SHP77 treated with DMSO at 0.1 percent for 48 hours (cell line): ENCODE data around the gene KLHL22.

Experiments
- DNase-seq: peaks from one replicate; lab custom pipeline; 2025; lab: John Stamatoyannopoulos, UW

The KLHL22 gene

GRCh38 chr22:20446383-20446970, 49.1 kb downstream of the KLHL22 start:
- DNase-seq: no peak

DNA sequence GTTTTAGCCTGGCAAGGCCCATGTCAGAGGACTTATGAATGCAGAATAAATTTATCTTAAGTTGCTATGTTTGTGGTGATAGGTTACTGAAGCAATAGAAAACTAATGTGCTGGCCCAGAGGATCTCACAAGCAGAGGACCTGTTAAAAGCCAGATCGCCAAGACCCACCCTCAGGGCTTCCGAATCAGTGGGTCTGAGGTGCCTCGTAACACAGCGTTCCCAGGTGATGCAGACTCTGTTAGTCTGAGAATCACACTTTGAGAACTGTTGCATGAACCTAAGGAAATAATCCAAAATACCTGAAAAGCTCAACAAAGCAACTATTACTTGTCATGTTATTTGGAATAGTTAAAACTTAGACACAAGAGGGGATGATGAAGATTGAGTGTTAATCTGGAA, 51.3 kb downstream of the KLHL22 start:
- DNase-seq: no peak

- DNase-seq: no peak
Observed at GRCh38 chr22:20442485-20443284, 52.9 kb downstream of the KLHL22 start.

GRCh38 chr22:20441631-20442484, 53.7 kb downstream of the KLHL22 start:
- DNase-seq: no peak

GRCh38 chr22:20440637-20441591, 54.7 kb downstream of the KLHL22 start:
- no peak for DNase-seq

- no peak for DNase-seq
Observed at GRCh38 chr22:20439928-20440575, 55.5 kb downstream of the KLHL22 start.

- DNase-seq: no peak
Observed at GRCh38 chr22:20439556-20439927, 56.1 kb downstream of the KLHL22 start.

GRCh38 chr22:20438678-20439492, 56.7 kb downstream of the KLHL22 start:
- no peak for DNase-seq

- no peak for DNase-seq
Observed at GRCh38 chr22:20438427-20438677, 57.2 kb downstream of the KLHL22 start.

DNA sequence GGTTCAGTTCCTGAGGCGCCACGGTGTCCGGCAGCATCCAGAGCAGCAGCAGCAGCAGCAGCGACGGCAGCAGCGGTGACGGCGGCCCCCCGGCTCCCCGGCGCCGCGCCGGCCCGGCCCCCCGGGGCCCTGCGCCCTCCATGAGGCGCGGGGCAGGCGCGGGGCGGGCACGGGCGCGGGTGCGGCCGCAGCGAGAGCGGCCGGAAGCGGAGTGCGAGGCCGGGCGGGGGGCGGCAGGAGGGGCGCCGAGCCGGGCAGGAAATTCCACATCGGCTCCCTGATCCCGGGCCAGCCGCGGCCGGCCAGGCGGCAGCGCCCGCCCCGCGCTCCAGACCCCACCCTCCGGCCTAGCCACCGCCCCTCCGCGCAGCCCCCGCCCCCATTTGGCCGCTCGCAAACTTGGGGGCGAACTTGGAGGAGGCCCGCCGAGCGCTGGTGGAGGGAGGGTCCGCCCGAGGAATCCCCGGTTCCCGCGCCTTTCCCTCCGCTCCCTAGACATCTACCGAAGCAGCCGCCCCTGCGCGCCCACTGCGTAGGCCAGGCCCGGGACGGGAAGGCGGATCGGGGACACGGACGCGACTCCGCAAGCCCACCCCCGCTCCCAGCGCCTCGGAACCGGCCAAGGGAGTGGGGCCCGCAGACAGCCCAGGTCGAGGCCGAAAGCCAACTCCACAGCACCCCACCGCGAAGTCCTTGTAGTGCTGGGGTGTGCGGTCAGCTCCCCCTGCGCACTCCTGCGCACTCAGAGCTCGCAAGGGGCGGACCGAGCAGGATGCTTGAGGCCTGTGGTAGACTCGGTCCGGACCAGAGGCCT, 57.8 kb downstream of the KLHL22 start, which contains the start of gene SCARF2:
Gene SCARF2, minus strand, starts transcription at position 213 of the 814 bp plus-strand sequence. Its CDS starts 71 bp downstream, at position 142.
- no peak for DNase-seq

DNA sequence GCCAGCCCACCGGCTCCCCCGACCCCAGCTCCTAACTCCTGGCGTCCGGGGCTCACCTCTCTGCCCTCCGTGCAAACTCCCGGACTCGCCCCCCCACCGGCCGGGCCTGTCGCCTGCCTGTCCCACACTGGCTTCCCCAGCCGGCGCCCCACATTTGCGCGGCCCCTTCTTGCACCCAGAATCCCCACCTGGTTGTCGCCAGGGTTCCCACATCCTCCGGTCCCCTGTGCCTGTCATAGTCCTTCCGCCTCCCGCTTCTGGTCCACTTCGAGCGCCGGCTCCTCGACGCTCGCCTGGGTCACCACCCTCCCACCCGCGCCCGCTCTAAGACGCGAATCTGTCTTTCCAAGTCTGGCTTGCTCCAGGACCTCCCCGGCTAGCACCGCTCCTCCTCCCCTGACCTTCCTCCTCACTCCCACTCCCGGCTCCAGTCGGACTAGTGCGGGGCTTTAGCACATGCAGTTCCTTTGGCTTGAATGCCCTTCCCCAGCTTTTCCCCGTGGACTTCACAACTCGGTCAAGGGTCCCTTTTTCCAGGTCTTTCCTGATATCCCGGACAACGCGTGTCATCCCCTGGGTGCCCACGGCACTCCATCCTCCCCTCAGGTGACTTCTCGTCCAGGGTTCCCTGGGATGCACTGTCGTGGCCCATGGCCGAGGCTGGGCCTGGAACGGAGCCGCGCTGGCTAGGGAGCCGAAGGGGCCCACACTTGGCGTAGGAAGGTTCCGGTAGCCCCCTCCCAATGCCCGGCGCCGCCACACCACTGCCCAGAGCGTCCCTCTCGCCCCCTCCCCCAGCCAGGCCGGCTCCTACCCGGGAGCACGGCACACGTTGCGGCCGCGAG, 58.6 kb downstream of the KLHL22 start:
- DNase-seq: no peak

DNA sequence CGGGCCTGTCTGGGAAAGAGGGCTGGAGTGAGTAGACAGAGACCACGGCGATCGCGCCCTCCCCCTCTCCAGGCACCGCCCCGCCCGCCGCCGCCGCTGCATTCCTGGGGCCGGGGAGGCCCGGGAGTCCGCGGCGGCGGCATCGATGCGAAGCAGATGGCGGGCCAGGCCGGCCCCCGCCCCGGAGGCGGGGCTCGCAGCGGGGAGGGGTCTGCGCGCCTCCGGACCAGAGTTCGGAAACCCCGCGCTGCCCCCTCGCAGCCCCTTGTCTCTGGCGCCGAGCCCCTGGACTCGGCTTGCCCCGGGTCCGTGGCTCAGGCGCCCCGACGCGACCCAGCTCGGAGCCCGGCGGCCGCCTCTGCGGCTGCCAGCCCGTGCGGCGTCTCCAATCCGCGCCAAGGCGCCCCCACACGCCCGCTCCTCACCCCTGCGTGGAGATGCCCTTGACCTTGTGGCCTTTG, 59.3 kb downstream of the KLHL22 start:
- DNase-seq: no peak

DNA sequence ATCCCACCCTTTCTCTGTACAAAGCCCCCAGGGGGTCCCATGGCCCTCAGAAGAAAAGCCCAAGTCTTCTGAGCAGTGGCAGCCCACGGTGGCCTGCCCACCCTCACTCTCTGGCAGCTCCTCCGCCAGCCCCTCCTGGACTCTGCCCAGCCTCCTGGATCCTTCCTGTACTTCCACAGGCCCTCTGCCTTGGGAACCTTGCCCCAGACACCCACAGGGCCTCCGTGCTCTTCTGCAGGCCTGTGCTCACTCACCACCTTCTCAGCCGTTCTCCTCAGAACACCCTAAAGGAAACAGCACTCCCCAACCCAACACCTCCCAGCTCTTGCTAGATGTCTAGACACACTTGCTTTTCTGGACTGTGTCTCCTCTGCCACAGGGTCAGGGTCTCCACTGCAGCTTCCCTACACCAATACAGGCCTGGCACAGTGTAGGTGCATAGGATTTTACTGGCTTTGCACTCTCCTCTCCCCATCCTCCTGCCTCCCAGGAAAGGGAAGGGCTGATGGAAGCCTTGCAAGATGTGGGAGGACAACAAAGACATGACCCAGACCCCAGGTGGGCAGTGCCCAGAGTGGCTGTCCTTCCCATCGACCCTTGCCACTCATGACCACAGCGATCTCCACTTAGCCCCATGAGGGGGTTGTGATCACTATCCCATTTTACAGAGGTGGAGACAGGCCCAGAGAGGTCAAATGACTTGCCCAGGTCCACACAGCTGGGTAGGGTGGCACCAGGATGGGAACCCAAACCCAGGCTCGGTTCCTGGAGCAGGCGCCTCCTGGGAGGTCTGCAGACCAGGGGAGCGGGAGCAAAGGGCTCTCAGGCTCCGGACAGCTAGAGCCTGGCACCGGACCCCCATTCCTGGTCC, 59.9 kb downstream of the KLHL22 start:
- no peak for DNase-seq

- no peak for DNase-seq
Observed at GRCh38 chr22:20434773-20435172, 60.8 kb downstream of the KLHL22 start.

- DNase-seq: no peak
Observed at GRCh38 chr22:20434264-20434751, 61.3 kb downstream of the KLHL22 start.

GRCh38 chr22:20433686-20434241, 61.8 kb downstream of the KLHL22 start:
- DNase-seq: no peak

GRCh38 chr22:20433191-20433590, 62.4 kb downstream of the KLHL22 start:
- no peak for DNase-seq
